ENCODE measurements around the gene ACIN1.

GRCh38 chr14:23127861-23128260 is 32.9 kb upstream of the ACIN1 start:
- TF ChIP-seq EZH2 (IDR thresholded peaks at IDR 0.05) (no peak), FOXP2 (optimal IDR thresholded peaks at IDR 0.05; ENCODE audit: control extremely low read depth, extremely low read length, insufficient read depth) (no peak)
